ENCODE results near the gene ZNF365.
"Not testable (repeated sequence)": the region's sequence is repeated elsewhere in the genome, so short reads cannot be mapped to it uniquely, and the experiment has no call there.

Gene ZNF365

DNA sequence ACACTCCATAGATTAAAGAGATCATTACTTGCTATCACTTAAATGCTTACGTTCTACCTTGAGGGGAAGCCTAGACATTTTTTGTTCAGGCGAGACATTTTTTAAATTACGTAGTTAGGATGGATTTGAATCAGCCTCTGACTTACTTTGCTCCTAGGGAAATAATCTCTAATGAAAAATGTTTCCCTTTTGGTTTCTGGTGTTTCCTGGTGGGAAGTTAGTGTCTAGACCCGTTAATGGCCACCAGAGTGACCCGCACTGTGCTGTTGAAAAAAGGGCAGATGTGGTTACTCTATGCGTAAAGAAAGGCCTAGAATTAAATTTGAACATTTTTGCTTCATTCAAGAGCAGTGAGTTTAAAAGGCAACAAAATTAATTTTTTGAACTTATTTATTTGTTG is 3.8 kb downstream of the ZNF365 start:
- DNase-seq (ENCODE audit: low spot score): no peak

DNA sequence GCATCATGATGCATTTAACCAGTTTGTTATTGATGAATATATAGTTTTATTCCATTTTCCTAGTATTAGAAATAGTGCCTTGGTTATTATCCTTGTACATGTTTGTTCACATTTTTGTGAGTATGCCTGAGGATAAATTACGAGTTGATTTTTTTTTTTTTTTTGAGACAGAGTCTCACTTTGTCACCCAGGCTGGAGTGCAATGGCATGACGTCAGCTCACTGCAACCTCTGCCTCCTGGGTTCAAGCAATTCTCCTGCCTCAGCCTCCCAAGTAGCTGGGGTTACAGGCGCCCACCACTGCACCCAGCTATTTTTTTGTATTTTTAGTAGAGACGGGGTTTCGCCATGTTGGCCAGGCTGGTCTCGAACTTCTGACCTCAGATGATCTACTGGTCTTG is 4.7 kb downstream of the ZNF365 start:
- not testable (repeated sequence) for DNase-seq (ENCODE audit: low spot score)

DNA sequence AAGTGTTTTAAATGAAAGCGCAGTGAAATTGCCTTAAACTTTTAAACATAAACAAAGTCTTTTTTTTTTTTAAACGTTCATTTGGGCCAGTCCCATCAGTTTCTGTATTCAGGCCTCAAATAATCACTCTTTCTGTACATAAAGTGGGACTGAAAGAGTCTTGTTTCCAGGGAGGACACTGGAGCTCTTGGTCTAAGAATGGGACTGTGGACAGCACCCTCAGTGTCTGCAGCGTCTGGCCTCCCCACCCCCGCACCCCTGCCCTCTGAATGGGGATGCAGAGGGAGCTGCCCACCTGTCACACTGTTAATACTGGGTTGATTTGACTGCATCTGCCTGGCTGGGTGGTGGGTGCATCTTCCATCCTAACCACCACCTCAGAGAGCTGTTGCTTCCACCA is 5.2 kb downstream of the ZNF365 start:
- DNase-seq (ENCODE audit: low spot score): no peak

DNA sequence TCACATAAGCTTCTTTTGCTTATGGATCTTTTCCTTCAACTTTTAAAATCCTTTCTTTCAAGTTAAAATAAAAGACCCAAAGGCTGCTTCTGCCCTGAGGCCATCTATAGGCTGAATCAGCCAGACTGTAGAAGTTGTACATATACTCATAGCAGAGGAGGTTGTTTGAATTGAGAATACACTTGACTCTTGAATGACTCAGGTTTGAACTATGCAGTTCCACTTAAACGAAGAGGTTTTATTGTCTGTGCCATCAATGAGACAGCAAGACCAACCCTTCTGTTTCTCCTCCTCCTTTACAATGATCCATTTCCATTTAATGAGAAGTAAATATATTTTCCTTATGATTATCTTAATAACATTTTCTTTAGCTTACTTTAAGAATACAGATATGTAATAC is 5.8 kb downstream of the ZNF365 start:
- no peak for DNase-seq (ENCODE audit: low spot score)

DNA sequence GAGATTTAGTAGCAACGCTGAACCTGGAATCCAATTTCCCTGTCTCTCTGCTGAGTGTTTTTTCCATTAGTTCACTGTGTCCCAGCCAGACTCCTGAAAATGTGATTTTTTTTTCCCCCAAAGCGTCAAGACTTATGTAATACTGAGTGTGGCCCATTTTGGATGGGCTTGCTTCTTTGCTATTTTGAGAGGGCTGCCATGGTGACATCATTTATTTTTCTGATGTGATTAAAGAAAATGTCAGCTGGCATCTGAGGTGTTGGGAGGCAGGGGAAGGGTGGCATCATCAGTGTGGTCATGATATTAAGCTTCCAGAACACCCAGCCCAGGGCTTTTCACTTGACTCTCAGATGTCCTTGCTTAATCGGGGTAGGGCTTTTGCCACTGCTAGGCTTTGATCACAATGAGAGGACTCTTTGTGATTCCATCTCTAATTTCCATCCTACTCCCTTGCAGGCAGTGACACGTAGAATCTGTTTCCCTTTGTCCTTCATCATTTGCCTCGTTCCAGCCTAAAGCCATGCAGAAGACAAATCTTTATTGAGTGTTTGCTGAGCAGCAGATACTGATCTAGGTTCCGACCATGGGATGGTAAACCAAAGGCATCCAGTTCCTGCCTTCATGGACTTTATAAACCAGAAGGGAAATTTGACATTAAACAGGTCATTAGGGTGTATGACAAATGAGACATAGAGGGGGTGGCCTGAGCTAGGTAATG is 7.4 kb downstream of the ZNF365 start:
- no peak for DNase-seq (ENCODE audit: low spot score)

DNA sequence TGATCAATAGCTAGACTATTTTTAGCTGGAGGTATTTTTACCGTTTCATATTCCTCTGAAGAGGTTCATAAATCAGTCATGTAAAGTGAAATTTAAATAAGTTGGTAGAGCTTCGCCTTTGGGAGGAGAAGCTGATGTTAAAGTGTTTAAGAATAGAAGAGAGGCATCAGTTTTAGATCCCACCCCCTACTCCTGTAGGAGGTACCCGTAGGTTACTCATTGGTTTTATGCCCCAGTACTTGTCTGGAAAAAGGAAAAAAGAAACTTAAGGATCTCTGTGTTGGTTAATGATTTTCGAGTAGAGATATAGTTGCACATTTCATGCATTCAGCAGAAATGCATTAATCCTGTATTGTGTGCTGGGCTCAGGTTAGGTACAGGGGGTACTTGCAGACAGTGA is 8.7 kb downstream of the ZNF365 start:
- DNase-seq (ENCODE audit: low spot score): no peak

DNA sequence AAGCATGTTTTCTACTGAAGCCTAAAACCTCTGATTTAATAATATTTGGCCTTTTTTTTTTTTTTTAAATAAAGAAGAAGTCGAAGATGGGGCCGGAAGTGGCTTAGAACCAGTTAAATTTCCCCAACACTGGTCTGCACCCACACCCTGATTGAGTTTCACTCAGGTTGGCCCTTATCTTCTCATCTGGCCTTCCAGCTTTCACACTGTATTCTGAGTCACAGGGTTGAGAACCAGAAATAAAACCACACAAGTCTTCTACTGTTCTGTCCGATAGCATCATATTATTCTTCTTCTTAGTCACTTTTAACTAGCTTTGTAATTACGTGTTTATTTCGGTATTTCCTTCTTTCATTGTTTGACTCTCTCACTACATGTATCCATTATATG is 9.9 kb downstream of the ZNF365 start:
- no peak for DNase-seq (ENCODE audit: low spot score)

DNA sequence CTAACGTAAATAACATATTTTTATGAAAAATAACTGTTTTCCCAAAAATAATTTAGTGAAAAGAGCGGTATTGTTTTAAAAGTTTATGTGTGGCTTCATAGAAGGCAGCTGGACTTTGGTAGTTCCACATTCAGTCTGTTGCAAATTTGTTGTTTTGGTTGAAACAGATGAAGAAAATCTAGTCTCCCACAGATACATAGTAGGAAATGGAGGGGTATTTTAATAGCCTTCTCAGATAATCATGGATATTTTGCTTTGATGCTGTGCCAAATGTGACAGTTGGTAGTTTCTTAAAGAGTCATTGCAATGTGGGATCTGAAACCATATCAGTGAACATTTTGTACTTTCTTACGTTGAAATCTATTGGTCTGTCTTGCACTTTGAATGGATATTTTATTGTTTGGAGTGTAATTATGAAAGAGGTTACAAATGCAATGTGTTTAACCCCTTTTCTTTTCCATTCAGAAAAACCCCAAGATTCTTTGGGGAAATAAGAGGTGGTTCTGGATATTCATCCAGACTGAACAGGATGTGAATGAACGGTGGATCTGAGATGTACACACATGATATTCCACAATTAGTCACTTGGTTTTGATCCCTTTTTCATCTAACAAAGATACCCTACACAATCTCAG is 10.4 kb downstream of the ZNF365 start:
- DNase-seq (ENCODE audit: low spot score): no peak

DNA sequence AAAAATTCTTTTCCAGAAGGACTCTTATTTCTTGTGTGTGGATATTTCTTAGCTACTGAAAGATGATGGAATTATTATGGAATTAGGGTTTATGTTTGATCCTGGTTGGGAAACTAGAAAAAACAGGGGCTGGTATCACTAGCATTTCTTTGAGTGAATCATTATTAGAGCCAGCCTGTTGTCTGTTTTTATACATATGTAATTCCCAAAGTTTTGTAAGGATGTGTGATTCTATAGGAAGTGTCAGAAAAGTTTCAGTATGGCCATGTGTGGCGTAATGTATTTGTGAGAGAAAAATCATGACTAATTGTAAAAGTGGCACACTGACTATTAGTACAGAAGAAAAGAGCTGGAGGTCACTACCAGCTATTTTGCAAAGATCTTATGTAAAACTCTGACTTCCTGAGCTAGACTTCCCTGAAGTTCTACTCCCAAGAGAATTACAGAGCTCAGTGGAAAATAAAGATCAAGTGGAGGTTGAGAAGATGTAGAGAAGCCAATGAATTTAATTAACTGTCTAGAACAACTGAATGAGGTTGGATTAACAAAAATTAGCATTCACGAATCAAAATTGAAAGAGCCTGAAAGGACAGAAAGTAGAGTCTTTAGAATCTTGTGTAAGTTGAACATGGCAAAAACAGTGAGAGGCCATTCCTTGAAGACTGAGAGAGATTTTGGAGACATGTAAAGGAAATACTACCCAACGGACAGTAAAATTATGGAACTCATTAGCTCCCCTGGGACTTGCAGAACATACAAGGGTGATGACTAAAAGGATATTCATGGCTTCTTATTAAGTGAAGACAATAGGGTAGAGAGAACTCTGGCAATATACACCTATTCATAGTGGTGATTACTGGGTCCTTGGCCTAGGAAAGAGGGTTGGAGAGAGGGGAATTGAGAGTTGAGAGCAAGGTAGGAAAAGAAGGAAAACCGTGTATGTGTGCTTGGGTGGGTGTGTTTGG is 12.5 kb downstream of the ZNF365 start:
- no peak for DNase-seq (ENCODE audit: low spot score)

DNA sequence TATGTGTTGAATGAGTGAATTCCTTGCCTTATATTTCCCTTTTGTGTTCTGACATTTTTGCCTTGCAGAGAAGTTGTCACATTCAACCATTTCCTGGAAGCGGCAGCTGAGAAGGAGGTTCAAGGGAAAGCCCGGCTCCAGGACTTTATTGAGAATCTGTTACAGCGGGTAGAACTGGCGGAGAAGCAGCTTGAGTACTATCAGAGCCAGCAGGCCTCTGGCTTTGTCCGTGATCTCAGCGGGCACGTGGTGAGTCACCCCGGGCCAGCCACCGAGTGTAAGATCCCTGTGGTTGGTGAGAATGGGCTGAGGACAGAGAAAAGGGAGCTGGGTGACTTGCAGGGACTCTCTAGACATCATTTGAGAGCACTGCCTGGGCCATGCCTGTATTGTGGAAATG is 14.2 kb downstream of the ZNF365 start:
- DNase-seq (ENCODE audit: low spot score): no peak

DNA sequence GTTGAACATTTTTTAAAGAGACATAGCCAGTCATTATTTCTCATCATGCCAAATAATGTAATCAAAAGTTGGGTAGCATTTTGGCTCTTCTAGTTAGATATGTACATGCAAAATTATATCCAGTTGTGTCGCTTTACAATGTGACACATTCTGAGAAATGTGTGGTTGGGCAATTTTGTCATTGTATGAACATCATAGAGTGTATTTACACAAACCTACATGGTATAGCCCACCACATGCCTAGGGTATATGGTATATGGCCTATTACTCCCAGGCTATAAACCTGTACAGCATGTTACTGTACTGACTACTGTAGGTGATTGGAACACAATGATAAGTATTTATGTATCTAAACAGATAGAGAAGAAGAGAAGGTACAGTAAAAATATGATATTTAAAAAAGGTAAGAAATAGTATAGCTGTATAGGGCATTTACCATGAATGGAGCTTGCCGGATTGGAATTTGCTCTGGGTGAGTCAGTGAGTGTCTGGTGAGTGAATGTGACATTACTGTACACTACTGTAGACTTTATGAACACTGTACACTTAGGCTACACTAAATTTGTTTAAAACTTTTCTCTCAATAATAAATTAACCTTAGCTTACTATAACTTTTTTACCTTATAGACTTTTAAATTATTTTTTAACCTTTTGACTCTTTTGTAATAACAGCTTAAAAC is 16.5 kb downstream of the ZNF365 start:
- no peak for DNase-seq (ENCODE audit: low spot score)

DNA sequence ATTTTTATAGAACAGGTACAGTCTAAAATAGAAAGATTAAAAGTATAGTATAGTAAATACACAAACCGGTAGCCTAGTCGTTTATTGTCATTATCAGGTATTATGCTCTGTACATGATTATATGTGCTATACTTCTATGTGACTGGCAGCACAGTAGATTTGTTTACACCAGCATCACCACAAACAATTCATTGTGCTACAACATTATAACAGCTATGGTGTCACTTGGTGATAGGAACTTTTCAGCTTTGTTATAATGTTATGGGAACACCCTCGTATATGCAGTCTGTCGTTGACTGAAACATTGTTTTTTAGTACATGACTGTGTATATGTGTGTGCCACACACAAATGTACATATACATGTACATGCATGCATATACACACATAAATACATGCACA is 19.1 kb downstream of the ZNF365 start:
- no peak for DNase-seq (ENCODE audit: low spot score)

DNA sequence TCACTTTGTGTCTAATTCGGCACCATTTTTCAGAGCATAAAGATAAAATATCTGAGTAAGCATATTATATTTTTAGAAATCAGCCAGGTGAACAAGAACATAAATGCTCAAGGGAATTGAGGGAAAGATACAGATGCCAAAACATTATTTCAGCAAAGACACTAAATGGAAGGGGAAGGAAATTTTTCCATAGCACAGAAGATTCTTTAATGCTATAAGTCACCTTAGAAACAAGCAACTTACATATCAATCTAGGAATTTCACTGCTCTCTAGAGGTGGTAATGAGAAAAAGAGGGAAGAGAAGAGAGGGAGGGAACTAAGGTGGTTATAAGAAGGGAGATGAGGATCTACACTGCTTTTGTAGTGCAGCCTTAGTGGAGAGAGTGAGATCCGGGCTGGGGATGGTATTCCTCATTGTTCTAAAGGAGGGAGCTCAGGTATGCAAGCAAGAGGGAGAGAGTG is 20.4 kb downstream of the ZNF365 start:
- DNase-seq (ENCODE audit: low spot score): peak; percentile 33

DNA sequence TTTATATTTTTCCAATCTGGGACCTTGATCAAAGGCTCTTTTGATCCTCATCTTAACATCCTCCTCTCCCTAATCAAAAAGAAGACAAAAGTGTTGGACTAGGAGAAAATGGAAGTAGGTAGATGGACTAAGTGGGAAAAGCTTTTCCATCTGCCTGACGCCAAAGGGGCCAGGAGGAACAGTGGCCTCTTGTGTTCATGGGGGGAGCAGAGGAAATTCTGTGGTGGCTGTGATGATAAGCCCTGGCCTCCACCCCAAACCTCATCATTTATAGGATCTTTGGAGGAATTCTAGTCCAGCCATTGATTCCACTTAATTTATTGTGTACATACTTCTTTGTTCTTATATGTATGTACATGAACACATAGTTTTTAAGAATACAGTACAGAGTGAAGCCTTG is 21.7 kb downstream of the ZNF365 start:
- DNase-seq (ENCODE audit: low spot score): no peak

DNA sequence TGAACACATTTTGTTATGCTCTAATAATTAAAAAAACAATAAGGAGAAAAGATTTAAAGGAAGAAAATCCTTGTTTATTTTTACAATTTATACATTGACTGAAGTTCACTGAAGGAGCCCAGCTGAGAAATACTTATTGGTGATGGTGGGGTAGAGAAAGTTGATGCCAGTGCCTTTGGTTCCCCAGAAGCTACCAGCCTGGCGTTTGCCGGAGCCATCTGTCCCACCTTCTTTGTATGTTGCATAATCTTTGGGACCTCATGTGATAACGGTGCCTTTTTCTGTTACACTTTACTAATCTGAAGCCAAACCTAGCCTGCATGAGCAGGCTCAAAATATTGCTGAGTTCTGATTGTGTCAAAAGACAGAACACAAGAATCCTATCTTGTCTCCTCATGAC is 22.7 kb downstream of the ZNF365 start:
- DNase-seq (ENCODE audit: low spot score): no peak

DNA sequence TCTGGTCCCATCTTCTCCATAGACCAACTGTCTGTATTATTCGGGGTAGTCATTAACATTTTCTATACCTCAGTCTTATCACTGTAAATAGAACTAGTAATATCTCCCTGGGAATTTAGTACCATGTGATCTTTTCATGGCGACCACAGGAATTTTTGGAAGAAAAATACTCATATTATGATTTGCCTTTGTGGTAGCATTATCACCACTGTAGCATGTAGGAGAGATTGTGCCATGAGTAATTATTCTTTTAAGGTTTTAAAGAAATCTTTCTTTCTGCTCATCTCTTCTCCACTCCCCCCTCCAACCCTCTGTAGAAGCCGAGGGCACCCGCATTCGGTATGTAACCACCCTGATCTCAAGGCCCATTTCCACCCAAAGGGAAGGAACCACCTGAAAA is 25.0 kb downstream of the ZNF365 start:
- no peak for DNase-seq (ENCODE audit: low spot score)

DNA sequence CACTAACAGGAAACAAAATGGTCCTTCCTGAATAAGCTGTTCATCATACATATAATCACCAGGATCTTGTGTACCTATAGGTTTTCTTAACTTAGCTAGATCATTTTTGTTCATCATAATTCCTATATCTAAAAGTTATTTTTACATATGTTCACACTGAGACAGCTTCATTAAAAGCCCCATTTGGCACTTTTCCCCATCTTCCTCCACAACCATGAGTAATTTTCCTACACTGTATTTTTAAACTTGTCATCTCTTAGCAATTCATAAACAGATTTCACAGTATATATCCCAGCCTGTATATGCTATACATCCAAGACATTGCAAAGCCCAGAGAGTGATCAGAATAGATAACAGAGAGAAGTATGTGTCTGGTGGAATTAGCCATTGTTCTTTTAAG is 28.3 kb downstream of the ZNF365 start:
- no peak for DNase-seq (ENCODE audit: low spot score)

DNA sequence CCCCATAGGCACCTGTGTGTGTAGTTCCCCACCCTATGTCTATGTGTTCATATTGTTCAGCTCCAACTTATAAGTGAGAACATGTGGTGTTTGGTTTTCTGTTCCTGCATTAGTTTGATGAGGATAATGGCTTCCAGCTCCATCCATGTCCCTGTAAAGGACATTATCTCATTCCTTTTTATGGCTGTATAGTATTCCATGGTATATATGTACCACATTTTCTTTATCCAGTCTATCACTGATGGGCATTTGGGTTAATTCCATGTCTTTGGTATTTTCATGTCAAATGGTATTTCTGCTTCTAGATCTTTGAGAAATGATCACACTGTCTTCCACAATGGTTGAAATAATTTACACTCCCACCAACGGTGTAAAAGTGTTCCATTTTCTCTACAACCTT is 36.4 kb downstream of the ZNF365 start:
- DNase-seq (ENCODE audit: low spot score): not testable (repeated sequence)

DNA sequence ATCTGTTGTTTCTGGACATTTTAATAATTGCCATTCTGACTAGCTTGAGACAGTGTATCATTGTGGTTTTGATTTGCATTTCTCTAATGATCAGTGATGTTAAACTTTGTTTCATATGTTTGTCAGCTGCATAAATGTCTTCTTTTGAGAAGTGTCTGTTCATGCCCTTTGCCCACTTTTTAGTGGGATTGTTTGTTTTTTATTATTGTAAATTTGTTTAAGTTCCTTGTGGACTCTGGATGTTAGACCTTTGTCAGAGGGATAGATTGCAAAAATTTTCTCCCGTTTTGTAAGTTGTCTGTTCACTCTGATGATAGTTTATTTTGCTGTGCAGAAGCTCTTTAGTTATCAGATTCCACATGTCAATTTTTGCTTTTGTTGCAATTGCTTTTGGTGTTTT is 36.8 kb downstream of the ZNF365 start:
- not testable (repeated sequence) for DNase-seq (ENCODE audit: low spot score)

DNA sequence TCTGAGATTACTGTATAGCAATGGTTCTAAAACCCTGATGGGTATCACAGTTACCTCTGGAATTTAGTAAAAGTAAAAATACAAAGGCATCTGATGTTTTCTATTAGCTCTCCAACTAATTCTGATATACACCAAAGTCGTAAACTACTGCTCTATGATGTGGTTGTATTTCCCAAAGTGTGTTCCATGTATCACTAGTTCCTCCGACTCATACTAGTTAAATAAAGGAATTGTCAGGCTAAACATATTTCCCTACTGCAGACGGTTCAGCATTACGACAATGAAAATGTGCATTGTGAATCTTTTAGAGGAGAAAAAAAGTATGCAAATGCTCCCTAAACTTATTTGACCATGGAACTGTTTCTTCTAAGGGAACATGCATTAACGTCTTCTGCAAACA is 38.9 kb downstream of the ZNF365 start:
- no peak for DNase-seq (ENCODE audit: low spot score)

DNA sequence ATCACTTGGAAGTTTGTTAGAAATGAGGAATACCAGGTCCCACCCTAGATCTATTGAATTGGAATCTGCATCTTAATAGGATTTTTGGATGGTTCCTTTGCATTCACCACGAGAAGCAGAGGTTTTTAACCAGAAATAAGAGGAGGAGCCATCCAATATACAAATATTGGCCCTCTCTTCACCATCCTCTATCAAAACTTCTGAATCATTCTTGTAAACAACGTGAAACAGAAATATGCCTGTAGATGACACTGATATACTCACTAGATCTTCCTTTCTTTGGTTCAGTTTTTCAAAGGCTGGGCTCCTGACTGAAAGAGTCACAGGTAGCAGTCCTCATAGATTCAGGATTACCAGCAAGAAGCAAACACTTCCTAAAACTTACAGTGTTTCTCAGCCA is 39.5 kb downstream of the ZNF365 start:
- DNase-seq (ENCODE audit: low spot score): no peak

DNA sequence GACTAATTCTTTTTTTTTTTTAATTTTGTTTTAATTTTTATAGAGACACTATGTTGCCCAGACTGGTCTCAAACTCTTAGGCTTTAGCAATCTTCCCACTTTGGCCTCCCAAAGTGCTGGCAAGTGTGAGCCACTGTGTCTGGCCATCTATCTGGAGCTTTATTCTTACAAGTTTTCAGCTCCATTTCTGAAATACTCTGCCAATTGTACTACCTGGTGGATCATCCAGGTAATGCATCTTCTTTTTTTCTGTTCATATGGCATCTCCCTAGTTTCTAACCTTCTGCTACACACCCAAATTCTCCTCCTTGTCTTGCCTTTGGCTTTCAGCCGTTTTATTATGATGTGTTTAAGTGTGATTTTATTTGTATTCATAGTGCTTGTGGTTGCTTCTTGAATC is 40.2 kb downstream of the ZNF365 start:
- no peak for DNase-seq (ENCODE audit: low spot score)

All from iPS-NIHi11 (cell line).